Mucosa of stomach (tissue), 1 donor: ENCODE results near the gene GALNT7.
A peak's percentile ranks its signal among the peaks of the same experiment; 100 is the strongest.
"Not testable (repeated sequence)": the region's sequence is repeated elsewhere in the genome, so short reads cannot be mapped to it uniquely, and the experiment has no call there.

Experiments
- H3K27me3 ChIP-seq: one replicate; pipeline ENCODE4 v1.7.0; 2013; ENCODE audit warnings: mild to moderate bottlenecking, low read length; ENCODE audit not compliant: control insufficient read depth, insufficient read depth
- H3K36me3 ChIP-seq: one replicate; pipeline ENCODE4 v1.7.0; 2013; ENCODE audit warnings: low read length; ENCODE audit not compliant: control insufficient read depth, insufficient read depth
- H3K4me1 ChIP-seq: one replicate; pipeline ENCODE4 v1.7.0; 2013; ENCODE audit warnings: mild to moderate bottlenecking, low read length; ENCODE audit not compliant: control insufficient read depth, insufficient read depth
- H3K4me3 ChIP-seq: one replicate; pipeline ENCODE4 v1.7.0; 2013; ENCODE audit warnings: low read length
- H3K9ac ChIP-seq: one replicate; pipeline ENCODE4 v1.7.0; 2013; ENCODE audit warnings: mild to moderate bottlenecking, low read length, moderate library complexity
- H3K9me3 ChIP-seq: one replicate; pipeline ENCODE4 v1.7.0; 2013; ENCODE audit warnings: mild to moderate bottlenecking, low read length, moderate library complexity; ENCODE audit not compliant: control insufficient read depth
- donor health status: Pancreatic carcinoma.

Gene GALNT7

GRCh38 chr4:173169428-173170181, 994 bp downstream of the GALNT7 start:
- H3K27me3 ChIP-seq: no peaks in the 10 kb centered on the region
- H3K36me3 ChIP-seq: no peaks in the 10 kb centered on the region
- no peaks in the 10 kb centered on the region for H3K9me3 ChIP-seq
- peak overlapping the region; percentile 79 for H3K4me3 ChIP-seq
- H3K9ac ChIP-seq: peak overlapping the region; percentile 77
- peaks cover 17% of the 10 kb centered on the region for H3K4me1 ChIP-seq

GRCh38 chr4:173170182-173170778, 1.7 kb downstream of the GALNT7 start:
- peak overlapping the region; percentile 79 for H3K4me3 ChIP-seq
- H3K9ac ChIP-seq: peak overlapping the region; percentile 77
- peaks cover 19% of the 10 kb centered on the region for H3K4me1 ChIP-seq
- H3K9me3 ChIP-seq: no peaks in the 10 kb centered on the region
- H3K27me3 ChIP-seq: no peaks in the 10 kb centered on the region
- H3K36me3 ChIP-seq: no peaks in the 10 kb centered on the region

GRCh38 chr4:173171098-173171497, 2.5 kb downstream of the GALNT7 start:
- Histone ChIP-seq H3K9ac (no peak overlapping the region), H3K4me3 (no peak overlapping the region), H3K4me1 (peaks cover 19% of the 10 kb centered on the region)

GRCh38 chr4:173171987-173172386, 3.4 kb downstream of the GALNT7 start:
- no peak overlapping the region for H3K4me3 ChIP-seq
- no peaks in the 10 kb centered on the region for H3K27me3 ChIP-seq
- no peaks in the 10 kb centered on the region for H3K9me3 ChIP-seq
- peaks cover 21% of the 10 kb centered on the region for H3K4me1 ChIP-seq
- no peaks in the 10 kb centered on the region for H3K36me3 ChIP-seq
- no peak overlapping the region for H3K9ac ChIP-seq

More at GRCh38 chr4:173171098-173171497, 2.5 kb downstream of the GALNT7 start:
- no peaks in the 10 kb centered on the region for H3K36me3 ChIP-seq
- H3K9me3 ChIP-seq: no peaks in the 10 kb centered on the region
- H3K27me3 ChIP-seq: no peaks in the 10 kb centered on the region

- Histone ChIP-seq H3K9me3 (no peaks in the 10 kb centered on the region), H3K27me3 (no peaks in the 10 kb centered on the region), H3K4me3 (no peak overlapping the region), H3K4me1 (peaks cover 27% of the 10 kb centered on the region), H3K36me3 (no peaks in the 10 kb centered on the region), H3K9ac (no peak overlapping the region)
Observed at GRCh38 chr4:173174184-173174583, 5.6 kb downstream of the GALNT7 start.

GRCh38 chr4:173174594-173175012, 6.0 kb downstream of the GALNT7 start:
- Histone ChIP-seq H3K36me3 (no peaks in the 10 kb centered on the region), H3K4me1 (peaks cover 27% of the 10 kb centered on the region), H3K27me3 (no peaks in the 10 kb centered on the region), H3K9ac (no peak overlapping the region), H3K9me3 (no peaks in the 10 kb centered on the region), H3K4me3 (no peak overlapping the region)

- H3K9ac ChIP-seq: no peak overlapping the region
- peaks cover 34% of the 10 kb centered on the region for H3K4me1 ChIP-seq
- no peaks in the 10 kb centered on the region for H3K9me3 ChIP-seq
- H3K4me3 ChIP-seq: no peak overlapping the region
- no peaks in the 10 kb centered on the region for H3K36me3 ChIP-seq
- no peaks in the 10 kb centered on the region for H3K27me3 ChIP-seq
Observed at GRCh38 chr4:173176010-173176409, 7.4 kb downstream of the GALNT7 start.

GRCh38 chr4:173177232-173177631, 8.6 kb downstream of the GALNT7 start:
- no peaks in the 10 kb centered on the region for H3K27me3 ChIP-seq

GRCh38 chr4:173178144-173178543, 9.5 kb downstream of the GALNT7 start:
- Histone ChIP-seq H3K9ac (no peak overlapping the region), H3K4me1 (peaks cover 33% of the 10 kb centered on the region)

More at GRCh38 chr4:173177232-173177631, 8.6 kb downstream of the GALNT7 start:
- peaks cover 37% of the 10 kb centered on the region for H3K4me1 ChIP-seq
- no peaks in the 10 kb centered on the region for H3K36me3 ChIP-seq
- no peak overlapping the region for H3K9ac ChIP-seq
- no peaks in the 10 kb centered on the region for H3K9me3 ChIP-seq
- no peak overlapping the region for H3K4me3 ChIP-seq

GRCh38 chr4:173181848-173182247, 13.2 kb downstream of the GALNT7 start:
- H3K4me1 ChIP-seq: peaks cover 37% of the 10 kb centered on the region
- no peaks in the 10 kb centered on the region for H3K9me3 ChIP-seq
- no peaks in the 10 kb centered on the region for H3K27me3 ChIP-seq
- no peak overlapping the region for H3K9ac ChIP-seq
- H3K36me3 ChIP-seq: no peaks in the 10 kb centered on the region
- no peak overlapping the region for H3K4me3 ChIP-seq

More at GRCh38 chr4:173178144-173178543, 9.5 kb downstream of the GALNT7 start:
- Histone ChIP-seq H3K9me3 (no peaks in the 10 kb centered on the region), H3K4me3 (no peak overlapping the region), H3K36me3 (no peaks in the 10 kb centered on the region), H3K27me3 (no peaks in the 10 kb centered on the region)

- Histone ChIP-seq H3K4me1 (peaks cover 32% of the 10 kb centered on the region), H3K9ac (no peak overlapping the region), H3K9me3 (no peaks in the 10 kb centered on the region)
Observed at GRCh38 chr4:173182403-173182802, 13.8 kb downstream of the GALNT7 start.

GRCh38 chr4:173183659-173184247, 15.1 kb downstream of the GALNT7 start:
- H3K9ac ChIP-seq, H3K27me3 ChIP-seq, H3K4me3 ChIP-seq, H3K36me3 ChIP-seq, H3K9me3 ChIP-seq: not testable (repeated sequence)
- peaks cover 42% of the 10 kb centered on the region for H3K4me1 ChIP-seq

More at GRCh38 chr4:173182403-173182802, 13.8 kb downstream of the GALNT7 start:
- Histone ChIP-seq H3K4me3 (no peak overlapping the region), H3K36me3 (no peaks in the 10 kb centered on the region), H3K27me3 (no peaks in the 10 kb centered on the region)
